HG03175 (cell line): ENCODE results near the gene SBNO1.
"Not testable (repeated sequence)": the region's sequence is repeated elsewhere in the genome, so short reads cannot be mapped to it uniquely, and the experiment has no call there.

Source experiments
- ATAC-seq: cut with Tn5 transposase; IDR thresholded peaks from one replicate; pipeline ENCODE4 v1.9.1; 2021; ENCODE audit warnings: mild to moderate bottlenecking, moderate library complexity; ENCODE audit not compliant: unreplicated experiment

The SBNO1 gene

GRCh38 chr12:123250471-123251383 is 113.9 kb downstream of the SBNO1 start:
- no peak for ATAC-seq

GRCh38 chr12:123248996-123249741 is 115.5 kb downstream of the SBNO1 start:
- not testable (repeated sequence) for ATAC-seq

GRCh38 chr12:123248129-123248528 is 116.5 kb downstream of the SBNO1 start:
- ATAC-seq, result not testable (repeated sequence)

GRCh38 chr12:123245678-123246077 is 119.0 kb downstream of the SBNO1 start:
- ATAC-seq, result no peak

DNA sequence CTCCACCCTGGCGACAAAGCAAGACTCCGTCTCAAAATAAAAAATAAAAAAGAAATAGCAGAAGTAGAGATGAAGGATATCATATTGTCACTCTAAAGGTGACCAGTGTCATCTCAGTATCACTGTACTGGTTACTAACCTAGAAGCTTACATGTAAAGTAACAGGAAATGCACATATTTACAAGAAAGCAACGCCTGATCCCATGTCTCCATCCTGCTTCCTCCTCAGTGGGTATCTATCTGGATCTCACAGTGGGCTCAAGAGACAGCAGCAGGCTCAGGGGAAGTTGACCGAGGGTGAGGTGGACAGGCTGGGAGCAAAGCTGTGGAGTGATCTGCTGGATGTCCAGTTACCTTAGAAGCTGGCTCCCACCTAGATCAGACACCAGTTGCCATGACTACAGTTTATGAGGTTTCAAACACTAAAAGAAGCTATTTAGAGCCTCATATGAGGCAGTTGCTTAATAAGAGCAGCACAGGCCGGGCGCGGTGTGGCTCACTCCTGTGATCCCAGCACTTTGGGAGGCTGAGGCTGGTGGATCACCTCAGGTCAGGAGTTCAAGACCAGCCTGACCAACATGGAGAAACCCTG is 120.9 kb downstream of the SBNO1 start:
- ATAC-seq, result no peak

GRCh38 chr12:123242116-123242904 is 122.3 kb downstream of the SBNO1 start:
- ATAC-seq, result no peak
